GM23338 (cell line): ENCODE results near the gene DNAJC16. TPM values are rescaled to one million over a fixed set of nuclear protein-coding genes. Genes with fewer than 3 reads are reported as not detected.
A peak's percentile ranks its signal among the peaks of the same experiment; 100 is the strongest.

ENCODE experiments used
- ATAC-seq: fragments of 200-7000 bp; cut with Tn5 transposase; 3 replicates; pipeline ENCODE4 v1.9.1; 2020
- DNase-seq: peaks from one replicate; pipeline ENCODE4 v3.0.0-alpha.2; 2015; ENCODE audit warnings: low spot score
- H2AFZ ChIP-seq: fragments of 200-600 bp; sonication (generic); 2 replicates; pipeline ENCODE4 v1.8.0; 2016; ENCODE audit warnings: antibody characterized with exemption, mild to moderate bottlenecking, moderate library complexity
- H3F3A ChIP-seq: fragments of 200-600 bp; sonication (generic); replicated peaks from 2 replicates; pipeline ENCODE4 v1.8.0; 2017; ENCODE audit warnings: antibody characterized with exemption, mixed run types, low read depth
- H3K27ac ChIP-seq: fragments of 200-600 bp; sonication (generic); 2 replicates; pipeline ENCODE4 v1.6.1; 2016; ENCODE audit warnings: low read depth
- H3K27me3 ChIP-seq: fragments of 200-600 bp; sonication (generic); 2 replicates; pipeline ENCODE4 v1.8.0; 2016; ENCODE audit warnings: mild to moderate bottlenecking, mixed run types, moderate library complexity; ENCODE audit not compliant: insufficient read depth
- H3K36me3 ChIP-seq: fragments of 200-600 bp; sonication (generic); 2 replicates; pipeline ENCODE4 v1.8.0; 2016; ENCODE audit warnings: mild to moderate bottlenecking; ENCODE audit not compliant: insufficient read depth
- H3K4me1 ChIP-seq: fragments of 200-600 bp; sonication (generic); 2 replicates; pipeline ENCODE4 v1.8.0; 2016; ENCODE audit warnings: mild to moderate bottlenecking, moderate library complexity; ENCODE audit not compliant: insufficient read depth
- H3K4me2 ChIP-seq: fragments of 200-600 bp; sonication (generic); 2 replicates; pipeline ENCODE4 v1.7.1; 2017; ENCODE audit warnings: mixed run types
- H3K4me3 ChIP-seq: fragments of 200-600 bp; sonication (generic); 2 replicates; pipeline ENCODE4 v1.6.1; 2016; ENCODE audit warnings: mixed run types
- H3K79me2 ChIP-seq: fragments of 200-600 bp; sonication (generic); replicated peaks from 2 replicates; pipeline ENCODE4 v1.8.0; 2017; ENCODE audit warnings: mild to moderate bottlenecking; ENCODE audit not compliant: insufficient read depth
- H3K9me2 ChIP-seq: fragments of 200-600 bp; sonication (generic); 2 replicates; pipeline ENCODE4 v1.8.0; 2017; ENCODE audit not compliant: insufficient read depth
- H4K20me1 ChIP-seq: fragments of 200-600 bp; sonication (generic); replicated peaks from 2 replicates; pipeline ENCODE4 v1.8.0; 2017; ENCODE audit warnings: mild to moderate bottlenecking; ENCODE audit not compliant: insufficient read depth
- H3K27ac Mint-ChIP-seq: 2 replicates; pipeline ENCODE4 v1.8.0; 2020; ENCODE audit warnings: inconsistent platforms, mild to moderate bottlenecking, moderate library complexity, mixed read lengths
- H3K27me3 Mint-ChIP-seq: 3 replicates; pipeline ENCODE4 v1.8.0; 2022; ENCODE audit warnings: low read depth, mild to moderate bottlenecking, moderate library complexity, mixed read lengths, inconsistent platforms; ENCODE audit not compliant: insufficient read depth, poor library complexity
- H3K36me3 Mint-ChIP-seq: 3 replicates; pipeline ENCODE4 v1.8.0; 2021; ENCODE audit warnings: low read depth, mild to moderate bottlenecking, inconsistent platforms, moderate library complexity, mixed read lengths
- H3K4me1 Mint-ChIP-seq: 3 replicates; pipeline ENCODE4 v1.8.0; 2020; ENCODE audit warnings: mild to moderate bottlenecking, inconsistent platforms, mixed read lengths
- H3K4me3 Mint-ChIP-seq: 3 replicates; pipeline ENCODE4 v1.8.0; 2021; ENCODE audit warnings: moderate library complexity, mild to moderate bottlenecking, inconsistent platforms, mixed read lengths
- H3K9me3 Mint-ChIP-seq: 3 replicates; pipeline ENCODE4 v1.8.0; 2020; ENCODE audit warnings: moderate library complexity, mild to moderate bottlenecking, inconsistent platforms, mixed read lengths
- CTCF ChIP-seq, 2 experiments: fragments of 200-600 bp in 1 of 2; sonication (generic) in 1 of 2; conservative IDR thresholded peaks; 2 replicates each; pipeline versions ENCODE4 v1.5.1 to v1.6.1; 2016 to 2017; ENCODE audit warnings: antibody characterized with exemption in 2 of 2, low read depth in 2 of 2, mild to moderate bottlenecking in 2 of 2, moderate library complexity in 1 of 2
- ETS1 ChIP-seq: IDR thresholded peaks from 2 replicates; pipeline ENCODE4 v1.6.1; 2016; ENCODE audit warnings: antibody characterized with exemption
- EZH2 ChIP-seq: fragments of 200-600 bp; sonication (generic); IDR thresholded peaks from one replicate; pipeline ENCODE4 v1.8.0; 2017; ENCODE audit warnings: antibody characterized with exemption, mild to moderate bottlenecking, low read depth; ENCODE audit not compliant: unreplicated experiment
- JUNB ChIP-seq: IDR thresholded peaks from one replicate; pipeline ENCODE4 v1.6.1; 2016; ENCODE audit warnings: antibody characterized with exemption; ENCODE audit not compliant: unreplicated experiment
- NANOG ChIP-seq: IDR thresholded peaks from 2 replicates; pipeline ENCODE4 v1.6.1; 2016; ENCODE audit warnings: antibody characterized with exemption, borderline replicate concordance
- REST ChIP-seq: IDR thresholded peaks from one replicate; pipeline ENCODE4 v1.6.1; 2018; ENCODE audit warnings: antibody characterized with exemption; ENCODE audit not compliant: unreplicated experiment
- polyA plus RNA-seq: library from polyadenylated mRNA; unstranded; fragments of >200 nt; fragmentation: Nextera tagmentation; extraction: Ambion mirVana; gene quantifications from 2 replicates; pipeline ENCODE4 v1.2.1, GENCODE V29; 2016
- total RNA-seq: library from RNA; depleted of rRNA; stranded (reverse); fragments of >200 nt; shearing (Covaris generic); gene quantifications from 2 replicates; pipeline ENCODE4 v1.2.3, GENCODE V29; 2014

DNAJC16 gene
- total and polyA plus RNA-seq, 2 experiments from 2014 or later, result 6.3 to 18.0 TPM

GRCh38 chr1:15506831-15507230, 19.8 kb upstream of the DNAJC16 start (continued):
- TF ChIP-seq CTCF (conservative IDR thresholded peaks at IDR 0.05; ENCODE audit: low read depth in 2 of 2) (no peak), ETS1 (no peak), REST (no peak)

- peaks cover 12% of the 10 kb centered on the region for H3K27me3 Mint-ChIP-seq
- peak overlapping the region; percentile 98; the same call in 1 of the 2 replicates for H3K27ac Mint-ChIP-seq
- Histone ChIP-seq H3F3A (peaks cover 20% of the 10 kb centered on the region; the same call in 1 of the 2 replicates), H2AFZ (no peak overlapping the region), H3K4me1 (peaks cover 34% of the 10 kb centered on the region), H3K9me2 (no peaks in the 10 kb centered on the region), H3K4me3 (no peak overlapping the region), H3K27me3 (no peaks in the 10 kb centered on the region), H4K20me1 (no peaks in the 10 kb centered on the region), H3K4me2 (peak overlapping the region; percentile 24), H3K27ac (no peak overlapping the region), H3K36me3 (no peaks in the 10 kb centered on the region; the same call in 1 of the 2 replicates), H3K79me2 (no peaks in the 10 kb centered on the region; the same call in 1 of the 2 replicates)
- no peak overlapping the region; the same call in 2 of the 3 replicates for H3K4me3 Mint-ChIP-seq
- H3K9me3 Mint-ChIP-seq, result no peaks in the 10 kb centered on the region
- peaks cover 20% of the 10 kb centered on the region for H3K36me3 Mint-ChIP-seq
- peaks cover 36% of the 10 kb centered on the region for H3K4me1 Mint-ChIP-seq
- no peak for DNase-seq
- ATAC-seq, result no peak
- TF ChIP-seq NANOG (no peak), ETS1 (no peak), JUNB (no peak), EZH2 (no peak), CTCF (conservative IDR thresholded peaks at IDR 0.05; ENCODE audit: low read depth in 2 of 2) (no peak), REST (no peak)
Measured at GRCh38 chr1:15507278-15507677, 19.4 kb upstream of the DNAJC16 start.
